Vagina (tissue), 2 donors: ENCODE results near the gene ARPC4. TPM values are rescaled to one million over a fixed set of nuclear protein-coding genes. Genes with fewer than 3 reads are reported as not detected.
"Not testable (repeated sequence)": the region's sequence is repeated elsewhere in the genome, so short reads cannot be mapped to it uniquely, and the experiment has no call there.

Experiments
- DNase-seq, 2 donors: peaks; one replicate each; pipeline ENCODE4 v3.0.0-alpha.2; 2017; ENCODE audit errors: extremely low spot score in 2 of 2
- H3K27ac ChIP-seq: fragments of 200-600 bp; sonication (generic); one replicate; pipeline ENCODE4 v1.5.1; 2019
- H3K27me3 ChIP-seq: fragments of 200-600 bp; sonication (generic); one replicate; pipeline ENCODE4 v1.5.1; 2019
- H3K36me3 ChIP-seq, 2 donors: fragments of 200-600 bp; sonication (generic); one replicate each; pipeline ENCODE4 v1.5.1; 2017 to 2019
- H3K4me1 ChIP-seq: fragments of 200-600 bp; sonication (generic); one replicate; pipeline ENCODE4 v1.5.1; 2019
- H3K4me3 ChIP-seq, 2 donors: fragments of 200-600 bp; sonication (generic); 1 replicate in 1 of 2; 2 replicates in 1 of 2; pipeline ENCODE4 v1.5.1; 2016 to 2019
- H3K9me3 ChIP-seq: fragments of 200-600 bp; sonication (generic); one replicate; pipeline ENCODE4 v1.5.1; 2019
- CTCF ChIP-seq, 3 experiments: fragments of 450-650 bp in 2 of 3; fragments of 200-600 bp in 1 of 3; sonication (generic) in 1 of 3; IDR thresholded peaks; one replicate each; pipeline ENCODE4 v1.5.1; 2017 to 2019; ENCODE audit warnings: antibody characterized with exemption in 3 of 3, mild to moderate bottlenecking in 2 of 3, moderate library complexity in 2 of 3
- POLR2A ChIP-seq, 2 donors: fragments of 450-650 bp; IDR thresholded peaks; one replicate each; pipeline ENCODE4 v1.6.1; 2017; ENCODE audit warnings: antibody characterized with exemption in 2 of 2, mild to moderate bottlenecking in 2 of 2, moderate library complexity in 2 of 2
- POLR2AphosphoS5 ChIP-seq, 2 donors: sonication (generic); formaldehyde crosslinking; IDR thresholded peaks; one replicate each; pipeline ENCODE4 v1.9.0; 2017; ENCODE audit warnings: antibody characterized with exemption in 2 of 2, mild to moderate bottlenecking in 2 of 2, low read depth in 1 of 2; ENCODE audit not compliant: insufficient read depth in 1 of 2
- intact Hi-C: fragments of 100-400 bp; cut with DNase I; formaldehyde crosslinking; loops from one replicate; pipeline ENCODE4 v1.15.1; 2023
- total RNA-seq: library from RNA; depleted of rRNA; stranded (reverse); fragments of >200 nt; gene quantifications from one replicate; pipeline ENCODE4 v1.2.3, GENCODE V29; 2016

ARPC4 gene
- total RNA-seq, 1 donor from 2014 or later: 124 TPM

GRCh38 chr3:9838856-9839255 lies 46.0 kb downstream of the ARPC4 start:
- intact Hi-C loops: no loop called here
- TF ChIP-seq CTCF (IDR thresholded peaks at IDR 0.05) (no peak), POLR2AphosphoS5 (IDR thresholded peaks at IDR 0.05; ENCODE audit: insufficient read depth in 1 of 2, low read depth in 1 of 2) (no peak), POLR2A (IDR thresholded peaks at IDR 0.05) (no peak)
- H3K36me3 ChIP-seq: peaks cover 0 to 47% of the 10 kb centered on the region in 2 donors

GRCh38 chr3:9841015-9841414 lies 48.1 kb downstream of the ARPC4 start:
- Histone ChIP-seq H3K4me1 (peaks cover 22% of the 10 kb centered on the region), H3K9me3 (no peaks in the 10 kb centered on the region), H3K27me3 (no peaks in the 10 kb centered on the region), H3K4me3 (no peak overlapping the region), H3K27ac (no peak overlapping the region), H3K36me3 (peaks cover 0 to 30% of the 10 kb centered on the region in 2 donors)
- no peak for DNase-seq
- TF ChIP-seq CTCF (IDR thresholded peaks at IDR 0.05) (no peak), POLR2AphosphoS5 (IDR thresholded peaks at IDR 0.05; ENCODE audit: insufficient read depth in 1 of 2, low read depth in 1 of 2) (no peak)
- intact Hi-C loops: loop anchor here (5.0 kb wide), 1 partner anchor 91 kb away; the partner anchor contains the start of gene CRELD1

More at GRCh38 chr3:9838856-9839255, 46.0 kb downstream of the ARPC4 start:
- Histone ChIP-seq H3K27ac (no peak overlapping the region), H3K4me1 (peaks cover 13% of the 10 kb centered on the region), H3K9me3 (no peaks in the 10 kb centered on the region), H3K27me3 (no peaks in the 10 kb centered on the region), H3K4me3 (no peak overlapping the region)
- DNase-seq: no peak

GRCh38 chr3:9843715-9844438 lies 51.0 kb downstream of the ARPC4 start, which contains the start of gene RPUSD3:
Gene RPUSD3 (minus strand): TSS chr3:9844008. CDS start chr3:9843990, 18 bp downstream.
- peak within 1 kb of the TSS; percentile 69 to 83 for H3K4me3 ChIP-seq
- H3K9me3 ChIP-seq: no peaks in the 10 kb centered on the region
- peaks cover 0 to 23% of the 10 kb centered on the region in 2 donors for H3K36me3 ChIP-seq
- H3K27ac ChIP-seq: peak within 1 kb of the TSS; percentile 70
- H3K4me1 ChIP-seq: peaks cover 22% of the 10 kb centered on the region
- H3K27me3 ChIP-seq: no peaks in the 10 kb centered on the region
- DNase-seq: peak in 1 of 2 donors; percentile 96
- peak; percentile 94 to 95 for TF ChIP-seq POLR2AphosphoS5 (IDR thresholded peaks at IDR 0.05; ENCODE audit: insufficient read depth in 1 of 2, low read depth in 1 of 2)
- TF ChIP-seq CTCF (IDR thresholded peaks at IDR 0.05): no peak
- TF ChIP-seq POLR2A (IDR thresholded peaks at IDR 0.05): peak in 1 of 2 donors; percentile 61
- intact Hi-C loops: loop anchor here (5.0 kb wide), 1 partner anchor 88 kb away; the partner anchor contains the start of gene CRELD1

- H3K4me3 ChIP-seq: no peak overlapping the region
- no peak for DNase-seq
- no peak overlapping the region for H3K27ac ChIP-seq
- TF ChIP-seq CTCF (IDR thresholded peaks at IDR 0.05) (no peak), POLR2AphosphoS5 (IDR thresholded peaks at IDR 0.05; ENCODE audit: insufficient read depth in 1 of 2, low read depth in 1 of 2) (no peak), POLR2A (IDR thresholded peaks at IDR 0.05) (no peak)
- peaks cover 22% of the 10 kb centered on the region for H3K4me1 ChIP-seq
- H3K27me3 ChIP-seq: no peaks in the 10 kb centered on the region
- intact Hi-C loops: no loop called here
- H3K36me3 ChIP-seq: peaks cover 0 to 6% of the 10 kb centered on the region in 2 donors
- H3K9me3 ChIP-seq: no peaks in the 10 kb centered on the region
Measured at GRCh38 chr3:9846231-9846630, 53.3 kb downstream of the ARPC4 start.

- H3K27me3 ChIP-seq: no peaks in the 10 kb centered on the region
- H3K4me1 ChIP-seq: peaks cover 22% of the 10 kb centered on the region
- H3K27ac ChIP-seq: no peak overlapping the region
- H3K4me3 ChIP-seq: no peak overlapping the region
- intact Hi-C loops: no loop called here
- DNase-seq: no peak
- no peaks in the 10 kb centered on the region for H3K36me3 ChIP-seq
- no peaks in the 10 kb centered on the region for H3K9me3 ChIP-seq
- TF ChIP-seq POLR2AphosphoS5 (IDR thresholded peaks at IDR 0.05; ENCODE audit: insufficient read depth in 1 of 2, low read depth in 1 of 2) (no peak), CTCF (IDR thresholded peaks at IDR 0.05) (no peak), POLR2A (IDR thresholded peaks at IDR 0.05) (no peak)
Measured at GRCh38 chr3:9846931-9847488, 54.1 kb downstream of the ARPC4 start.

- H3K27me3 ChIP-seq, intact Hi-C loops, H3K4me3 ChIP-seq, H3K27ac ChIP-seq, H3K9me3 ChIP-seq, H3K36me3 ChIP-seq, DNase-seq: not testable (repeated sequence)
- peaks cover 15% of the 10 kb centered on the region for H3K4me1 ChIP-seq
Measured at GRCh38 chr3:9847870-9848269, 55.0 kb downstream of the ARPC4 start.
